Keratinocyte (primary cell): ENCODE measurements around the gene ZNF235. TPM values are rescaled to one million over a fixed set of nuclear protein-coding genes. Genes with fewer than 3 reads are reported as not detected.
A peak's percentile ranks its signal among the peaks of the same experiment; 100 is the strongest.

Experiments used
- DNase-seq: peaks from one replicate; pipeline ENCODE4 v3.0.0-alpha.2; 2011; ENCODE audit warnings: low read depth, missing footprints, low spot score
- FAIRE-seq: peaks from 2 replicates; lab custom pipeline; 2011; peaks lifted over from hg19 to GRCh38; lab: Jason Lieb, UNC
- H2AFZ ChIP-seq: 2 replicates; pipeline ENCODE4 v1.6.0; 2012; ENCODE audit warnings: low read length, control low read depth, inconsistent platforms; ENCODE audit not compliant: control insufficient read depth
- H3K27ac ChIP-seq: 2 replicates; pipeline ENCODE4 v1.5.1; 2011; ENCODE audit warnings: low read length; ENCODE audit not compliant: control insufficient read depth, insufficient read depth
- H3K27me3 ChIP-seq: 3 replicates; pipeline ENCODE4 v1.6.0; 2011; ENCODE audit warnings: low read length; ENCODE audit not compliant: control insufficient read depth, insufficient read depth; ENCODE audit errors: extremely low read depth
- H3K36me3 ChIP-seq, 2 experiments: 2 replicates in 1 of 2; 3 replicates in 1 of 2; pipeline ENCODE4 v1.5.1; 2011; ENCODE audit warnings: low read length in 2 of 2, mild to moderate bottlenecking in 1 of 2; ENCODE audit not compliant: control insufficient read depth in 2 of 2, insufficient read depth in 2 of 2; ENCODE audit errors: extremely low read depth in 1 of 2
- H3K4me1 ChIP-seq: 3 replicates; pipeline ENCODE4 v1.5.1; 2011; ENCODE audit warnings: low read length; ENCODE audit not compliant: control insufficient read depth, insufficient read depth; ENCODE audit errors: extremely low read depth
- H3K4me2 ChIP-seq: 3 replicates; pipeline ENCODE4 v1.6.0; 2011; ENCODE audit warnings: low read depth, low read length; ENCODE audit not compliant: control insufficient read depth, insufficient read depth; ENCODE audit errors: extremely low read depth
- H3K4me3 ChIP-seq, 3 experiments: fragments of 200-600 bp in 1 of 3; sonication (generic) in 1 of 3; 2 replicates in 2 of 3; 3 replicates in 1 of 3; pipeline ENCODE4 v1.5.1; 2011 to 2016; ENCODE audit warnings: low read length in 3 of 3, mild to moderate bottlenecking in 3 of 3, control low read depth in 2 of 3, inconsistent platforms in 1 of 3, low read depth in 1 of 3, mixed read lengths in 1 of 3, mixed run types in 1 of 3, moderate library complexity in 1 of 3; ENCODE audit not compliant: control insufficient read depth in 2 of 3, insufficient read depth in 2 of 3; ENCODE audit errors: extremely low read depth in 1 of 3
- H3K79me2 ChIP-seq: 2 replicates; pipeline ENCODE4 v1.6.0; 2012; ENCODE audit warnings: low read length; ENCODE audit not compliant: control insufficient read depth, insufficient read depth
- H3K9ac ChIP-seq: 3 replicates; pipeline ENCODE4 v1.6.0; 2011; ENCODE audit warnings: low read length; ENCODE audit not compliant: control insufficient read depth, insufficient read depth; ENCODE audit errors: extremely low read depth
- H3K9me1 ChIP-seq: 3 replicates; pipeline ENCODE4 v1.6.0; 2011; ENCODE audit warnings: low read length; ENCODE audit not compliant: control insufficient read depth, insufficient read depth; ENCODE audit errors: extremely low read depth
- H3K9me3 ChIP-seq: 2 replicates; pipeline ENCODE4 v1.5.1; 2012; ENCODE audit warnings: low read depth, low read length; ENCODE audit not compliant: control insufficient read depth
- H4K20me1 ChIP-seq: 3 replicates; pipeline ENCODE4 v1.6.0; 2011; ENCODE audit warnings: low read length; ENCODE audit not compliant: control insufficient read depth, insufficient read depth; ENCODE audit errors: extremely low read depth
- CTCF ChIP-seq, 3 experiments: IDR thresholded peaks in 1 of 3; conservative IDR thresholded peaks in 1 of 3; optimal IDR thresholded peaks in 1 of 3; 2 replicates in 2 of 3; 3 replicates in 1 of 3; pipeline versions ENCODE3 to v1.5.1; 2011; ENCODE audit warnings: low read length in 3 of 3, mild to moderate bottlenecking in 3 of 3, moderate library complexity in 2 of 3, control low read depth in 1 of 3, inconsistent platforms in 1 of 3; ENCODE audit not compliant: insufficient read depth in 2 of 3; ENCODE audit errors: extremely low read depth in 1 of 3
- EZH2 ChIP-seq: IDR thresholded peaks from one replicate; pipeline ENCODE4 v1.6.1; 2012; ENCODE audit warnings: inconsistent platforms, mild to moderate bottlenecking, low read length, moderate library complexity
- dilution Hi-C: fragments of 300-500 bp; cut with MboI; formaldehyde crosslinking; loops from one replicate; pipeline ENCODE4 v1.7.0; 2020; ENCODE audit warnings: low sequenced_read_pairs; ENCODE audit not compliant: extremely low pct_ligation_motif_present
- polyA plus RNA-seq, 5 experiments: library from polyadenylated mRNA; depleted of rRNA in 3 of 5; stranded (reverse) in 3 of 5; stranded (forward) in 1 of 5; unstranded in 1 of 5; fragments of >200 nt; gene quantifications; 1 replicate in 1 of 5; 2 replicates in 3 of 5; 3 replicates in 1 of 5; pipeline versions ENCODE4 v1.2.1 to v1.2.3, GENCODE V29; 2011 to 2012; ENCODE audit warnings: missing spikeins in 2 of 5, low read depth in 1 of 5, low replicate concordance in 1 of 5

ZNF235 gene
- polyA plus RNA-seq, 1 donor (not counting 4 experiments of a cell fraction or from before 2014, with no cell fraction given): 6.1 TPM

- Histone ChIP-seq H3K4me1 (peaks cover 7% of the 10 kb centered on the region), H3K27me3 (no peaks in the 10 kb centered on the region), H4K20me1 (no peaks in the 10 kb centered on the region), H2AFZ (no peak overlapping the region), H3K79me2 (peaks cover 2% of the 10 kb centered on the region), H3K4me2 (peak overlapping the region; percentile 91), H3K9ac (no peak overlapping the region), H3K4me3 (peak overlapping the region in 2 of 3 experiments; percentile 73 to 77), H3K9me3 (no peaks in the 10 kb centered on the region), H3K27ac (no peak overlapping the region), H3K36me3 (peaks cover 11% of the 10 kb centered on the region in 2 experiments), H3K9me1 (no peaks in the 10 kb centered on the region)
- no peak for FAIRE-seq
- no peak for DNase-seq
- dilution Hi-C loops: no loop called here
- TF ChIP-seq CTCF (optimal IDR thresholded peaks at IDR 0.05 in 1 of 3, IDR thresholded peaks at IDR 0.05 in 1 of 3, conservative IDR thresholded peaks at IDR 0.05 in 1 of 3; ENCODE audit: extremely low read depth in 1 of 3, insufficient read depth in 2 of 3, low read length in 3 of 3): no peak
These were observed 1.5 kb downstream of the ZNF235 start for GRCh38 chr19:44303320-44303719.

GRCh38 chr19:44284968-44285367 lies 19.9 kb downstream of the ZNF235 start:
- no peak for TF ChIP-seq EZH2
- TF ChIP-seq CTCF (optimal IDR thresholded peaks at IDR 0.05 in 1 of 3, IDR thresholded peaks at IDR 0.05 in 1 of 3, conservative IDR thresholded peaks at IDR 0.05 in 1 of 3; ENCODE audit: extremely low read depth in 1 of 3, insufficient read depth in 2 of 3, low read length in 3 of 3): no peak
- H3K27me3 ChIP-seq: no peaks in the 10 kb centered on the region
- DNase-seq (no peak), FAIRE-seq (no peak)
- no peaks in the 10 kb centered on the region for H3K9me1 ChIP-seq
- no peaks in the 10 kb centered on the region for H4K20me1 ChIP-seq
- dilution Hi-C loops: no loop called here
- no peak overlapping the region for H3K9ac ChIP-seq
- H3K4me3 ChIP-seq: no peak overlapping the region
- H3K4me2 ChIP-seq: no peak overlapping the region
- H3K27ac ChIP-seq: no peak overlapping the region
- H3K79me2 ChIP-seq: no peaks in the 10 kb centered on the region
- peaks cover 17% of the 10 kb centered on the region for H3K4me1 ChIP-seq
- H2AFZ ChIP-seq: no peak overlapping the region
- peaks cover 9 to 13% of the 10 kb centered on the region in 2 experiments for H3K36me3 ChIP-seq
- H3K9me3 ChIP-seq: no peaks in the 10 kb centered on the region
